GM21390 (cell line): ENCODE measurements around the gene MYOCD.

Source experiments
- ATAC-seq: cut with Tn5 transposase; IDR thresholded peaks from one replicate; pipeline ENCODE4 v1.9.1; 2021; ENCODE audit not compliant: unreplicated experiment

The MYOCD gene

GRCh38 chr17:12640364-12640763 lies 25.3 kb upstream of the MYOCD start:
- no peak for ATAC-seq

GRCh38 chr17:12641084-12641483 lies 24.6 kb upstream of the MYOCD start:
- no peak for ATAC-seq

- no peak for ATAC-seq
These were observed 23.7 kb upstream of the MYOCD start for GRCh38 chr17:12642034-12642433.

GRCh38 chr17:12643822-12644221 lies 21.9 kb upstream of the MYOCD start:
- no peak for ATAC-seq

- ATAC-seq, result no peak
These were observed 21.1 kb upstream of the MYOCD start for GRCh38 chr17:12644623-12645022.

GRCh38 chr17:12646761-12647422 lies 18.8 kb upstream of the MYOCD start:
- ATAC-seq, result no peak

GRCh38 chr17:12648498-12648897 lies 17.2 kb upstream of the MYOCD start:
- no peak for ATAC-seq

- no peak for ATAC-seq
These were observed 9.8 kb upstream of the MYOCD start for GRCh38 chr17:12655936-12656335.

GRCh38 chr17:12656354-12656753 lies 9.3 kb upstream of the MYOCD start:
- no peak for ATAC-seq

- no peak for ATAC-seq
These were observed 6.2 kb upstream of the MYOCD start for GRCh38 chr17:12659500-12659899.

GRCh38 chr17:12664252-12664651 lies 1.4 kb upstream of the MYOCD start:
- no peak for ATAC-seq

- ATAC-seq, result no peak
These were observed 812 bp upstream of the MYOCD start for GRCh38 chr17:12664894-12665262.

GRCh38 chr17:12666718-12667117 lies 1.0 kb downstream of the MYOCD start:
- no peak for ATAC-seq

- no peak for ATAC-seq
These were observed 1.7 kb downstream of the MYOCD start for GRCh38 chr17:12667299-12667958.

GRCh38 chr17:12671906-12672305 lies 6.2 kb downstream of the MYOCD start:
- no peak for ATAC-seq

GRCh38 chr17:12672947-12673346 lies 7.3 kb downstream of the MYOCD start:
- no peak for ATAC-seq

- no peak for ATAC-seq
These were observed 8.1 kb downstream of the MYOCD start for GRCh38 chr17:12673788-12674187.

- no peak for ATAC-seq
These were observed 14.8 kb downstream of the MYOCD start for GRCh38 chr17:12680407-12680897.

GRCh38 chr17:12680993-12681392 lies 15.3 kb downstream of the MYOCD start:
- no peak for ATAC-seq

GRCh38 chr17:12683299-12683698 lies 17.6 kb downstream of the MYOCD start:
- no peak for ATAC-seq

GRCh38 chr17:12686486-12686885 lies 20.8 kb downstream of the MYOCD start:
- ATAC-seq, result no peak

GRCh38 chr17:12688382-12688781 lies 22.7 kb downstream of the MYOCD start:
- ATAC-seq, result no peak

GRCh38 chr17:12691173-12691572 lies 25.5 kb downstream of the MYOCD start:
- ATAC-seq, result no peak
